Keratinocyte (primary cell): ENCODE results near the gene TIRAP.

Source experiments
- EZH2 ChIP-seq: IDR thresholded peaks from one replicate; pipeline ENCODE4 v1.6.1; 2012; ENCODE audit warnings: inconsistent platforms, mild to moderate bottlenecking, low read length, moderate library complexity
- TF ChIP-seq, protein P1 (sequence below), 3 experiments: IDR thresholded peaks in 1 of 3; conservative IDR thresholded peaks in 1 of 3; optimal IDR thresholded peaks in 1 of 3; 2 replicates in 2 of 3; 3 replicates in 1 of 3; pipeline versions ENCODE3 to v1.5.1; 2011; ENCODE audit warnings: low read length in 3 of 3, mild to moderate bottlenecking in 3 of 3, moderate library complexity in 2 of 3, control low read depth in 1 of 3, inconsistent platforms in 1 of 3; ENCODE audit not compliant: insufficient read depth in 2 of 3; ENCODE audit errors: extremely low read depth in 1 of 3

DNA sequence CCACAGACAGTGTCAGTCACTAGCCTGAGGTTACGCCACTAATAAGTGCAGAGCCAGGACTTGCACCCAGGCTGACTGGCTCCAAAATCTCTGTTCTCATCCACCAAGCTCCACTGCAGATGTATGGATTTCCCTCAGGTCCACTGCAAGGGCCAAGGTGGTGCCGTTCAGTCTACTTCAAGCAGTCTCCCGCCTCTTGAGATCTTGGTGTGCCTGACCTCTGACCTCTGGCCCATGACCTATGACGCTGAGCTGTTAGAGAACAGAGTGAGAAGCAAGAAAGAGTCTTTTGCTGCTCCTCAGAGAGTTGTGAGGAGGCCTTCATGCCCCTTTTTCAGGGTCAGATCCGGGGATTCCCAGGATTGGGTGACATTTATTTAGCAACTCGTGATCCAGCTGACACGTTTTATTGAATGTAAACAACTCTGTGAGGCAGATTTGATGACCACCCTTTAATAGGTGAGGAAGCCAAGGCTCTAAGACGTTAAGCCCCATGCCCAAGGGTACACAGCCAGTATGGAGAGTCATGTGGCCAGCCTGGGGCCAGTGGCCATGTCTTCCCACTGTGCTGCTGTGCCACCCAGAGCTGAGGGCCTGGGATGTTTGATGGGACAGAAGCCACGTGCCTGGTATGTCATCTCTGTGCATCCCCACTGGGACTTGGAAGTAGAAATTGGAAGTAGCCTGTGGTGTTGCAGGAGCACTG is 46.2 kb downstream of the TIRAP start:
- TF ChIP-seq, protein P1, sequence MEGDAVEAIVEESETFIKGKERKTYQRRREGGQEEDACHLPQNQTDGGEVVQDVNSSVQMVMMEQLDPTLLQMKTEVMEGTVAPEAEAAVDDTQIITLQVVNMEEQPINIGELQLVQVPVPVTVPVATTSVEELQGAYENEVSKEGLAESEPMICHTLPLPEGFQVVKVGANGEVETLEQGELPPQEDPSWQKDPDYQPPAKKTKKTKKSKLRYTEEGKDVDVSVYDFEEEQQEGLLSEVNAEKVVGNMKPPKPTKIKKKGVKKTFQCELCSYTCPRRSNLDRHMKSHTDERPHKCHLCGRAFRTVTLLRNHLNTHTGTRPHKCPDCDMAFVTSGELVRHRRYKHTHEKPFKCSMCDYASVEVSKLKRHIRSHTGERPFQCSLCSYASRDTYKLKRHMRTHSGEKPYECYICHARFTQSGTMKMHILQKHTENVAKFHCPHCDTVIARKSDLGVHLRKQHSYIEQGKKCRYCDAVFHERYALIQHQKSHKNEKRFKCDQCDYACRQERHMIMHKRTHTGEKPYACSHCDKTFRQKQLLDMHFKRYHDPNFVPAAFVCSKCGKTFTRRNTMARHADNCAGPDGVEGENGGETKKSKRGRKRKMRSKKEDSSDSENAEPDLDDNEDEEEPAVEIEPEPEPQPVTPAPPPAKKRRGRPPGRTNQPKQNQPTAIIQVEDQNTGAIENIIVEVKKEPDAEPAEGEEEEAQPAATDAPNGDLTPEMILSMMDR (optimal IDR thresholded peaks at IDR 0.05 in 1 of 3, IDR thresholded peaks at IDR 0.05 in 1 of 3, conservative IDR thresholded peaks at IDR 0.05 in 1 of 3; ENCODE audit: extremely low read depth in 1 of 3, insufficient read depth in 2 of 3, low read length in 3 of 3): no peak
- TF ChIP-seq EZH2: no peak
